Upper lobe of left lung (tissue), 4 donors: ENCODE results near the gene RNF2.

Experiments used
- POLR2A ChIP-seq, 4 donors: fragments of 450-650 bp; IDR thresholded peaks; one replicate each; pipeline ENCODE4 v1.5.1; 2016 to 2017; ENCODE audit warnings: antibody characterized with exemption in 4 of 4, mild to moderate bottlenecking in 2 of 4
- POLR2AphosphoS5 ChIP-seq, 2 donors: sonication (generic); formaldehyde crosslinking; IDR thresholded peaks; one replicate each; pipeline ENCODE4 v1.5.1; 2017; ENCODE audit warnings: antibody characterized with exemption in 2 of 2
- TF ChIP-seq, protein P1 (sequence below), 6 experiments: fragments of 450-650 bp in 4 of 6; fragments of 200-600 bp in 2 of 6; sonication (generic) in 2 of 6; IDR thresholded peaks; one replicate each; pipeline ENCODE4 v1.5.1; 2016 to 2019; ENCODE audit warnings: antibody characterized with exemption in 6 of 6

DNA sequence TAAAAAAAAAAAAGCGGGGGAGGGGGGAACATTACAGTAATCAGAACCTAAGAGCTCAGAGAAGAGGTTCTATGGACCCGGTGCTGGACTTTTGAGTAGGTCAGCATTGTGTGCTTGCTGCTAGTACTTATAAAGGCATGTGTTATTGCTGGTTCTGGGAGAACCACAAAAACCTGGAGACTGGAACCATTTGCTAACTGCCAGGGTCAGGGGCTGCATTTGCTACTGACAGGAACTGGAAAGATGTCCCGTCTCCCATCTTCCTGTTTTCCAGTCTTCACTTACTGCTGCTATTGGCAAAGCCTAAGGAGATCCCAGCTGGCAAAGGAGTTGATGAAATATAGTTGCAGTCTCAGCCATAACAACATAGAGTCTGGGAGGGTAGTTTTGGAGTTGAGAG lies 4.3 kb downstream of the RNF2 start:
- TF ChIP-seq POLR2A (IDR thresholded peaks at IDR 0.05) (no peak), POLR2AphosphoS5 (IDR thresholded peaks at IDR 0.05) (no peak)
- TF ChIP-seq, protein P1, sequence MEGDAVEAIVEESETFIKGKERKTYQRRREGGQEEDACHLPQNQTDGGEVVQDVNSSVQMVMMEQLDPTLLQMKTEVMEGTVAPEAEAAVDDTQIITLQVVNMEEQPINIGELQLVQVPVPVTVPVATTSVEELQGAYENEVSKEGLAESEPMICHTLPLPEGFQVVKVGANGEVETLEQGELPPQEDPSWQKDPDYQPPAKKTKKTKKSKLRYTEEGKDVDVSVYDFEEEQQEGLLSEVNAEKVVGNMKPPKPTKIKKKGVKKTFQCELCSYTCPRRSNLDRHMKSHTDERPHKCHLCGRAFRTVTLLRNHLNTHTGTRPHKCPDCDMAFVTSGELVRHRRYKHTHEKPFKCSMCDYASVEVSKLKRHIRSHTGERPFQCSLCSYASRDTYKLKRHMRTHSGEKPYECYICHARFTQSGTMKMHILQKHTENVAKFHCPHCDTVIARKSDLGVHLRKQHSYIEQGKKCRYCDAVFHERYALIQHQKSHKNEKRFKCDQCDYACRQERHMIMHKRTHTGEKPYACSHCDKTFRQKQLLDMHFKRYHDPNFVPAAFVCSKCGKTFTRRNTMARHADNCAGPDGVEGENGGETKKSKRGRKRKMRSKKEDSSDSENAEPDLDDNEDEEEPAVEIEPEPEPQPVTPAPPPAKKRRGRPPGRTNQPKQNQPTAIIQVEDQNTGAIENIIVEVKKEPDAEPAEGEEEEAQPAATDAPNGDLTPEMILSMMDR (IDR thresholded peaks at IDR 0.05) = no peak
